Fibroblast of villous mesenchyme (primary cell): ENCODE measurements around the gene FAAH. TPM values are rescaled to one million over a fixed set of nuclear protein-coding genes. Genes with fewer than 3 reads are reported as not detected.

Experiments
- DNase-seq: peaks from one replicate; pipeline ENCODE4 v3.0.0-alpha.2; 2010; ENCODE audit warnings: low read depth
- H3K4me3 ChIP-seq: 2 replicates; pipeline ENCODE4 v1.5.1; 2011; ENCODE audit warnings: low read depth, mild to moderate bottlenecking, low read length
- CTCF ChIP-seq: IDR thresholded peaks from 2 replicates; pipeline ENCODE4 v1.5.1; 2012; ENCODE audit warnings: low read depth, mild to moderate bottlenecking, low read length; ENCODE audit not compliant: insufficient read depth
- total RNA-seq: library from RNA; depleted of rRNA; stranded (reverse); fragments of >200 nt; gene quantifications from 2 replicates; pipeline ENCODE4 v1.2.3, GENCODE V29; 2012

Gene FAAH
- total RNA-seq, 1 donor = 0.86 TPM

- no peak for DNase-seq
- no peak overlapping the region for H3K4me3 ChIP-seq
- TF ChIP-seq CTCF = no peak
These were observed 35.3 kb downstream of the FAAH start for GRCh38 chr1:46429436-46429835.

- no peak overlapping the region for H3K4me3 ChIP-seq
- TF ChIP-seq CTCF = no peak
- no peak for DNase-seq
These were observed 37.6 kb downstream of the FAAH start for GRCh38 chr1:46431695-46432094.

GRCh38 chr1:46432781-46433327 lies 38.7 kb downstream of the FAAH start:
- DNase-seq = no peak
- no peak for TF ChIP-seq CTCF
- no peak overlapping the region for H3K4me3 ChIP-seq

- no peak overlapping the region for H3K4me3 ChIP-seq
- no peak for TF ChIP-seq CTCF
- no peak for DNase-seq
These were observed 40.2 kb downstream of the FAAH start for GRCh38 chr1:46434358-46434757.

GRCh38 chr1:46436844-46437243 lies 42.7 kb downstream of the FAAH start:
- no peak for TF ChIP-seq CTCF
- no peak for DNase-seq
- H3K4me3 ChIP-seq = no peak overlapping the region

GRCh38 chr1:46437723-46438122 lies 43.6 kb downstream of the FAAH start:
- TF ChIP-seq CTCF = no peak
- no peak for DNase-seq
- no peak overlapping the region for H3K4me3 ChIP-seq

- DNase-seq = no peak
- TF ChIP-seq CTCF = no peak
- no peak overlapping the region for H3K4me3 ChIP-seq
These were observed 44.2 kb downstream of the FAAH start for GRCh38 chr1:46438346-46438745.
